Mononuclear cell (primary cell): ENCODE results near the gene DLG5. TPM values are rescaled to one million over a fixed set of nuclear protein-coding genes. Genes with fewer than 3 reads are reported as not detected.

Experiments used
- H3K27me3 ChIP-seq: 2 replicates; pipeline ENCODE4 v1.6.0; 2011; ENCODE audit warnings: low read length, control low read depth; ENCODE audit not compliant: insufficient read depth
- H3K4me1 ChIP-seq: 2 replicates; pipeline ENCODE4 v1.5.1; 2011; ENCODE audit warnings: mild to moderate bottlenecking, low read length, control low read depth; ENCODE audit not compliant: insufficient read depth
- H3K4me3 ChIP-seq: 2 replicates; pipeline ENCODE4 v1.5.1; 2011; ENCODE audit warnings: mild to moderate bottlenecking, low read length, moderate library complexity
- H3K9me3 ChIP-seq: 2 replicates; pipeline ENCODE4 v1.5.1; 2011; ENCODE audit warnings: low read depth, mild to moderate bottlenecking, control low read depth, low read length
- total RNA-seq: library from RNA; depleted of rRNA; stranded (reverse); fragments of >200 nt; gene quantifications from one replicate; pipeline ENCODE4 v1.2.3, GENCODE V29; 2012

Gene DLG5
- total RNA-seq, 1 donor: 3.7 TPM

DNA sequence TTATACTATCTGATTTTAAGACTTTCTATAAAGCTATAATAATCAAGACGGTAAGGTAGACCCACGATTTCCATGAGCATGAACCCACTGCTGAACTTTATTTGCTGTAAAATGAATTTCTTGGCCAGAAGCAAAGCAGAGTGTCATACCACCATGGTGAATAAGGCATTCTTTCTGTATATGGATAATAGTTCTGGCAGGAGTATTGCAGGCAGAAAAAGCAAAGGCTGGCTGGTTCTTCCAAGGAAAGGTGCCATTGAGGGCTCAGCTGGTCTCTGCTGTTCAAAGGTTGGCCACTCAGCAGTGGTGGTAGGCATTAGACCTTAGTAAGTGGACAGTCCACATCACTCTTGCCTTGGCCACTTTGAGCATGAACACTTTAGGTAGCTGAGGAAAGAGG is 184.8 kb downstream of the DLG5 start:
- no peak overlapping the region for H3K4me3 ChIP-seq
- H3K27me3 ChIP-seq: no peaks in the 10 kb centered on the region
- no peaks in the 10 kb centered on the region for H3K9me3 ChIP-seq
- H3K4me1 ChIP-seq: no peaks in the 10 kb centered on the region

Other genes starting within 250 kb of the DLG5 start
- 4.8 TPM for gene POLR3A, start 102.8 kb upstream of the DLG5 start, total RNA-seq
- gene RPS24, start 107.1 kb upstream of the DLG5 start, total RNA-seq: 4,532 TPM